H1 (cell line): Measurements from ENCODE around the gene BCL2L14. TPM values are rescaled to one million over a fixed set of nuclear protein-coding genes. Genes with fewer than 3 reads are reported as not detected.

ENCODE experiments used
- CTCF ChIA-PET: fragments of 300-600 bp; sonication (Branson Sonifier 250); formaldehyde crosslinking; loops from one replicate; lab custom pipeline; 2021; ENCODE audit not compliant: partially characterized antibody; lab: Charles Lee
- POLR2A ChIA-PET: fragments of 300-600 bp; sonication (Branson Sonifier 250); formaldehyde crosslinking; loops from one replicate; lab custom pipeline; 2021; ENCODE audit warnings: inconsistent platforms; ENCODE audit not compliant: partially characterized antibody; lab: Charles Lee
- DNase-seq, 2 experiments: peaks; one replicate each; pipeline versions ENCODE4 v3.0.0 to v3.0.0-alpha.2; 2010 to 2022; ENCODE audit warnings: low spot score in 2 of 2, low read depth in 1 of 2, mixed read lengths in 1 of 2
- FAIRE-seq: peaks from 2 replicates; lab custom pipeline; 2011; peaks lifted over from hg19 to GRCh38; lab: Jason Lieb, UNC
- H2AFZ ChIP-seq: 2 replicates; pipeline ENCODE4 v1.8.1; 2012; ENCODE audit warnings: low read length, inconsistent platforms
- H2AK5ac ChIP-seq: 2 replicates; pipeline ENCODE4 v1.6.1; 2013; ENCODE audit warnings: low read depth, low read length
- H2BK120ac ChIP-seq: replicated peaks from 2 replicates; pipeline ENCODE3; 2013; ENCODE audit warnings: low read depth, low read length, inconsistent platforms
- H2BK12ac ChIP-seq: 2 replicates; pipeline ENCODE4 v1.6.1; 2013; ENCODE audit warnings: low read depth, low read length
- H2BK15ac ChIP-seq: 2 replicates; pipeline ENCODE4 v1.6.1; 2013; ENCODE audit warnings: low read length
- H2BK20ac ChIP-seq: 2 replicates; pipeline ENCODE4 v1.6.1; 2013; ENCODE audit warnings: low read length
- H2BK5ac ChIP-seq: 2 replicates; pipeline ENCODE4 v1.6.1; 2013; ENCODE audit warnings: low read depth, low read length
- H3K14ac ChIP-seq: 2 replicates; pipeline ENCODE4 v1.6.1; 2013; ENCODE audit warnings: inconsistent platforms; ENCODE audit not compliant: insufficient read length
- H3K18ac ChIP-seq: 2 replicates; pipeline ENCODE4 v1.6.1; 2013; ENCODE audit warnings: low read length; ENCODE audit errors: extremely low read depth
- H3K23ac ChIP-seq: 2 replicates; pipeline ENCODE4 v1.6.1; 2013; ENCODE audit warnings: inconsistent platforms; ENCODE audit not compliant: insufficient read length
- H3K23me2 ChIP-seq: 2 replicates; pipeline ENCODE4 v1.6.1; 2013; ENCODE audit warnings: low read depth, low read length
- H3K27ac ChIP-seq: 2 replicates; pipeline ENCODE4 v1.6.1; 2011; ENCODE audit warnings: low read depth, low read length, inconsistent platforms
- H3K27me3 ChIP-seq, 4 experiments: replicated peaks in 1 of 4; 1 replicate in 1 of 4; 2 replicates in 3 of 4; pipeline versions ENCODE4 v1.6.1 to v1.8.1; 2011 to 2013; ENCODE audit warnings: low read length in 3 of 4, mild to moderate bottlenecking in 3 of 4, inconsistent platforms in 2 of 4, mixed read lengths in 2 of 4, moderate library complexity in 1 of 4; ENCODE audit not compliant: control insufficient read depth in 3 of 4, insufficient read depth in 3 of 4; ENCODE audit errors: extremely low read depth in 1 of 4
- H3K36me3 ChIP-seq, 4 experiments: 2 replicates each; pipeline versions ENCODE4 v1.6.1 to v1.8.1; 2011 to 2013; ENCODE audit warnings: mild to moderate bottlenecking in 4 of 4, low read length in 3 of 4, moderate library complexity in 2 of 4, control low read depth in 1 of 4, inconsistent platforms in 1 of 4; ENCODE audit not compliant: insufficient read depth in 4 of 4, control insufficient read depth in 2 of 4
- H3K4ac ChIP-seq: replicated peaks from 2 replicates; pipeline ENCODE3; 2013; ENCODE audit warnings: low read length, low read depth, mixed read lengths, inconsistent platforms; ENCODE audit not compliant: insufficient read length
- H3K4me1 ChIP-seq, 4 experiments: replicated peaks in 1 of 4; 1 replicate in 1 of 4; 2 replicates in 3 of 4; pipeline versions ENCODE4 v1.6.1 to v1.8.1; 2011 to 2013; ENCODE audit warnings: low read length in 3 of 4, inconsistent platforms in 2 of 4, mixed read lengths in 1 of 4; ENCODE audit not compliant: insufficient read depth in 4 of 4, control insufficient read depth in 3 of 4
- H3K4me2 ChIP-seq, 2 experiments: 2 replicates each; pipeline versions ENCODE4 v1.6.1 to v1.8.1; 2011 to 2013; ENCODE audit warnings: low read depth in 2 of 2, low read length in 2 of 2, control low read depth in 1 of 2, inconsistent platforms in 1 of 2, mild to moderate bottlenecking in 1 of 2; ENCODE audit not compliant: insufficient read depth in 1 of 2
- H3K4me3 ChIP-seq, 4 experiments: fragments of 200-600, 300-600 bp in 1 of 4; sonication (generic), shearing (Covaris generic), sonication (Bioruptor Twin) in 1 of 4; 2 replicates each; pipeline versions ENCODE4 v1.5.1 to v1.8.1; 2011 to 2016; ENCODE audit warnings: low read length in 4 of 4, low read depth in 3 of 4, control low read depth in 2 of 4, inconsistent platforms in 2 of 4, mild to moderate bottlenecking in 2 of 4, mixed read lengths in 1 of 4, moderate library complexity in 1 of 4; ENCODE audit not compliant: insufficient read depth in 2 of 4; ENCODE audit errors: extremely low read depth in 1 of 4
- H3K56ac ChIP-seq: replicated peaks from 2 replicates; pipeline ENCODE3; 2013; ENCODE audit warnings: low read depth, mild to moderate bottlenecking, mixed read lengths, low read length, inconsistent platforms; ENCODE audit not compliant: insufficient read length
- H3K79me1 ChIP-seq: 2 replicates; pipeline ENCODE4 v1.6.1; 2013; ENCODE audit warnings: low read depth, low read length, control low read depth
- H3K79me2 ChIP-seq, 2 experiments: 2 replicates each; pipeline versions ENCODE4 v1.6.1 to v1.8.1; 2012 to 2013; ENCODE audit warnings: low read length in 2 of 2, mild to moderate bottlenecking in 2 of 2, inconsistent platforms in 1 of 2; ENCODE audit not compliant: insufficient read depth in 2 of 2, control insufficient read depth in 1 of 2
- H3K9ac ChIP-seq, 4 experiments: replicated peaks in 1 of 4; 1 replicate in 1 of 4; 2 replicates in 3 of 4; pipeline versions ENCODE4 v1.6.1 to v1.8.1; 2011 to 2013; ENCODE audit warnings: low read depth in 3 of 4, low read length in 3 of 4, control low read depth in 2 of 4, mild to moderate bottlenecking in 2 of 4, moderate library complexity in 2 of 4, inconsistent platforms in 1 of 4; ENCODE audit errors: extremely low read depth in 1 of 4
- H3K9me3 ChIP-seq, 2 experiments: 2 replicates each; pipeline versions ENCODE4 v1.6.1 to v1.8.1; 2012 to 2013; ENCODE audit warnings: mild to moderate bottlenecking in 2 of 2, moderate library complexity in 2 of 2, control low read depth in 1 of 2, inconsistent platforms in 1 of 2, low read depth in 1 of 2, low read length in 1 of 2, mixed read lengths in 1 of 2; ENCODE audit not compliant: insufficient read depth in 2 of 2
- H4K20me1 ChIP-seq, 2 experiments: replicated peaks in 1 of 2; 2 replicates each; pipeline versions ENCODE3 to v1.8.1; 2011 to 2013; ENCODE audit warnings: inconsistent platforms in 2 of 2, low read length in 2 of 2, mild to moderate bottlenecking in 1 of 2; ENCODE audit not compliant: insufficient read depth in 2 of 2, control insufficient read depth in 1 of 2
- H4K5ac ChIP-seq: 2 replicates; pipeline ENCODE4 v1.6.1; 2013; ENCODE audit warnings: low read length, low read depth, mixed read lengths, inconsistent platforms; ENCODE audit not compliant: insufficient read length
- H4K8ac ChIP-seq: 2 replicates; pipeline ENCODE4 v1.8.0; 2013; ENCODE audit warnings: mild to moderate bottlenecking, moderate library complexity, low read length, inconsistent platforms; ENCODE audit not compliant: insufficient read depth; ENCODE audit errors: extremely low read depth
- H4K91ac ChIP-seq: replicated peaks from 2 replicates; pipeline ENCODE3; 2013; ENCODE audit warnings: low read length, mixed read lengths, inconsistent platforms; ENCODE audit not compliant: insufficient read length
- CREB1 ChIP-seq: IDR thresholded peaks from 2 replicates; pipeline ENCODE4 v1.6.1; 2012; ENCODE audit warnings: inconsistent platforms
- FOSL1 ChIP-seq: IDR thresholded peaks from 2 replicates; pipeline ENCODE4 v1.6.1; 2011; ENCODE audit warnings: mild to moderate bottlenecking, low read depth, low read length, moderate library complexity; ENCODE audit not compliant: insufficient read depth
- HDAC2 ChIP-seq, 2 experiments: fragments of 300-600 bp in 1 of 2; sonication (generic) in 1 of 2; IDR thresholded peaks; 2 replicates each; pipeline ENCODE4 v1.6.1; 2011 to 2012; ENCODE audit warnings: low read depth in 2 of 2, low read length in 2 of 2, mild to moderate bottlenecking in 2 of 2, moderate library complexity in 2 of 2, borderline replicate concordance in 1 of 2, inconsistent platforms in 1 of 2
- KDM5A ChIP-seq: fragments of 200-600 bp; IDR thresholded peaks from 2 replicates; pipeline ENCODE4 v1.7.1; 2012; ENCODE audit warnings: mild to moderate bottlenecking, low read length, inconsistent platforms, mixed read lengths
- PHF8 ChIP-seq: fragments of 200-600 bp; sonication (generic); conservative IDR thresholded peaks from 2 replicates; pipeline ENCODE4 v1.7.1; 2012; ENCODE audit warnings: low read depth, mild to moderate bottlenecking, inconsistent platforms, low read length, moderate library complexity
- POLR2A ChIP-seq, 2 experiments: IDR thresholded peaks; 1 replicate in 1 of 2; 2 replicates in 1 of 2; pipeline ENCODE4 v1.6.1; 2011; ENCODE audit warnings: low read depth in 2 of 2, low read length in 2 of 2, mild to moderate bottlenecking in 2 of 2; ENCODE audit errors: control extremely low read depth in 1 of 2
- SRF ChIP-seq: IDR thresholded peaks from 2 replicates; pipeline ENCODE4 v1.6.1; 2011; ENCODE audit warnings: mild to moderate bottlenecking, low read depth, low read length, moderate library complexity
- SUZ12 ChIP-seq: fragments of 200-600 bp; sonication (generic); IDR thresholded peaks from 2 replicates; pipeline ENCODE4 v1.6.1; 2012; ENCODE audit warnings: mild to moderate bottlenecking, inconsistent platforms, low read length, moderate library complexity, mixed read lengths
- TAF1 ChIP-seq: IDR thresholded peaks from 2 replicates; pipeline ENCODE4 v1.6.1; 2011; ENCODE audit warnings: mild to moderate bottlenecking, low read depth, low read length
- TBP ChIP-seq: IDR thresholded peaks from 2 replicates; pipeline ENCODE4 v1.6.1; 2011; ENCODE audit warnings: low read depth, low read length, improper control_type of control experiment
- TEAD4 ChIP-seq: IDR thresholded peaks from 2 replicates; pipeline ENCODE4 v1.6.1; 2012; ENCODE audit warnings: low read depth, low read length, inconsistent platforms, mixed read lengths
- YY1 ChIP-seq: IDR thresholded peaks from 2 replicates; pipeline ENCODE4 v1.6.1; 2011; ENCODE audit warnings: low read depth, mild to moderate bottlenecking, low read length
- WGBS, 2 experiments: shearing (Covaris generic) in 1 of 2; methylation state at CpG; one replicate each; pipeline versions ENCODE4 v1.1.6 to v1.1.7; 2013 to 2015; ENCODE audit warnings: low lambda C conversion rate in 2 of 2, mixed read lengths in 2 of 2, inconsistent platforms in 1 of 2, low coverage in 1 of 2, missing lambda C conversion rate in 1 of 2; ENCODE audit not compliant: insufficient replicate concordance in 2 of 2, insufficient coverage in 1 of 2, insufficient read length in 1 of 2; ENCODE audit errors: extremely low coverage in 1 of 2, missing lambda C conversion rate in 1 of 2; 5-methylcytosine and 5-hydroxymethylcytosine counted together
- polyA plus RNA-seq, 7 experiments: library from polyadenylated mRNA; depleted of rRNA in 3 of 7; stranded (reverse) in 5 of 7; unstranded in 2 of 7; fragments of >200 nt in 5 of 7; fragments of 200-250 nt in 2 of 7; gene quantifications; 1 replicate in 5 of 7; 2 replicates in 1 of 7; 4 replicates in 1 of 7; pipeline versions ENCODE4 v1.2.1 to v1.2.3, GENCODE V29; 2011 to 2013; ENCODE audit warnings: missing spikeins in 2 of 7, mixed read lengths in 2 of 7
- total RNA-seq: library from RNA; stranded (reverse); fragmentation: NEBNext Ultra II Directional; extraction: Animal tissue kit (Norgen Biotek cat#: 25700); gene quantifications from 2 replicates; pipeline ENCODE4 v1.2.1, GENCODE V29; 2021
- TF ChIP-seq, protein P1 (sequence below): IDR thresholded peaks from 2 replicates; pipeline ENCODE4 v1.6.1; 2011; ENCODE audit warnings: low read depth, mild to moderate bottlenecking, low read length; ENCODE audit not compliant: insufficient read depth

Gene BCL2L14
- total and polyA plus RNA-seq, 2 of the 8 experiments (the other 6 are each of a cell fraction or from before 2014, with no cell fraction given), result 0.80 to 2.4 TPM

DNA sequence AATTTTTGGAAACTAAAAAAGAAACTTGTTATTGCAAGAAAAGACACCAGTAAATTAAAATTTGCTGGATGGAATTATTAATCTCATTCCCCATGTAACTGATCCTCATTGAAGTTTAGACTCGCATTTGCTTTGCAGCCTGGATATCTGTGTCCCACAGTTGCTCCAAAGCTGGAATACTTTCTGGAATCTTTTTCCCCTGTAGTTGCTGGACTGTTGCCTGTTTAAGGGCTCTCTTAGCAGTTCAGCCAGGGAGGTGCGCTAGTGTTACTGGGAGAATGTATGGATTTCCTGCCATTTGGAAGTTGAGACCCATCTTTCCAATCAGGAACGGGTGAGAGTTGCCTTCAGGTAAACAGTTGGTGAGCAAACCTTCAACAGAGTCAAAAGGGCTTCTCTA is 20.3 kb downstream of the BCL2L14 start:
- H3K4me3 ChIP-seq, result no peak overlapping the region
- no peak for TF ChIP-seq TBP
- TF ChIP-seq SRF, result no peak
- TF ChIP-seq TEAD4, result no peak
- TF ChIP-seq KDM5A, result no peak
- TF ChIP-seq SUZ12, result no peak
- no peak for TF ChIP-seq CREB1
- no peak for TF ChIP-seq POLR2A (IDR thresholded peaks at IDR 0.05; ENCODE audit: control extremely low read depth in 1 of 2, low read depth in 2 of 2, low read length in 2 of 2)
- TF ChIP-seq TAF1, result no peak
- no peak for TF ChIP-seq FOSL1
- no peak for TF ChIP-seq PHF8
- no peak for TF ChIP-seq HDAC2 (IDR thresholded peaks at IDR 0.05; ENCODE audit: borderline replicate concordance in 1 of 2, low read depth in 2 of 2, low read length in 2 of 2)
- TF ChIP-seq YY1, result no peak
- TF ChIP-seq, protein P1, sequence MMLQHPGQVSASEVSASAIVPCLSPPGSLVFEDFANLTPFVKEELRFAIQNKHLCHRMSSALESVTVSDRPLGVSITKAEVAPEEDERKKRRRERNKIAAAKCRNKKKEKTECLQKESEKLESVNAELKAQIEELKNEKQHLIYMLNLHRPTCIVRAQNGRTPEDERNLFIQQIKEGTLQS, result no peak
- TF ChIP-seq, all 59 proteins: peak for 0
- Histone ChIP-seq H2AK5ac (no peak overlapping the region), H3K27me3 (peaks cover 0 to 2% (median 0%) of the 10 kb centered on the region in 4 experiments; a peak in 1 of 7 replicates), H3K18ac (no peak overlapping the region), H3K23ac (no peak overlapping the region), H2BK20ac (no peak overlapping the region), H2BK5ac (no peak overlapping the region), H4K20me1 (no peaks in the 10 kb centered on the region), H3K79me1 (no peaks in the 10 kb centered on the region), H3K9ac (no peak overlapping the region), H2BK120ac (no peak overlapping the region), H3K4me2 (no peak overlapping the region), H3K4me1 (peaks cover 13 to 21% (median 18%) of the 10 kb centered on the region in 4 experiments), H4K8ac (no peak overlapping the region), H3K4ac (no peak overlapping the region), H2BK15ac (no peak overlapping the region; the same call in 1 of the 2 replicates), H4K91ac (no peak overlapping the region), H3K14ac (no peak overlapping the region), H3K23me2 (peaks cover 2% of the 10 kb centered on the region; the same call in 1 of the 2 replicates), H3K79me2 (no peaks in the 10 kb centered on the region), H2BK12ac (no peak overlapping the region), H2AFZ (no peak overlapping the region), H3K56ac (no peak overlapping the region), H4K5ac (no peak overlapping the region), H3K27ac (no peak overlapping the region), H3K9me3 (0 out of 4 replicates have a peak, but pooled peaks cover 0 to 2% of the 10 kb centered on the region in 2 experiments), H3K36me3 (no peaks in the 10 kb centered on the region)
- ChIA-PET CTCF (interaction anchor here (0.9 to 2.0 kb wide), 2 partner anchors 9 to 260 kb away, joined by 3 to 6 read pairs; no protein-coding TSS in a partner anchor), POLR2A (interaction anchor here (0.6 to 1.1 kb wide), 3 partner anchors 8 to 245 kb away, joined by 3 read pairs; partner anchors contain the start of gene LRP6)
- DNase-seq (no peak), FAIRE-seq (no peak)
- 95% methylated on average over 3 of the region's 3 CpGs; no CpG with 5 or more reads in 1 of the 2 experiments for WGBS, 2 experiments
